Peyer's patch (tissue), 4 donors: ENCODE data around the gene TOMM6. TPM values are rescaled to one million over a fixed set of nuclear protein-coding genes. Genes with fewer than 3 reads are reported as not detected.

Source experiments
- DNase-seq, 3 donors: peaks; one replicate each; pipeline ENCODE4 v3.0.0-alpha.2; 2017 to 2019
- H3K27ac ChIP-seq, 4 donors: fragments of 200-600 bp; sonication (generic); one replicate each; pipeline ENCODE4 v1.5.1; 2016 to 2019
- H3K27me3 ChIP-seq, 2 donors: fragments of 200-600 bp; sonication (generic); one replicate each; pipeline ENCODE4 v1.5.1; 2019
- H3K36me3 ChIP-seq, 3 donors: fragments of 200-600 bp; sonication (generic); one replicate each; pipeline ENCODE4 v1.5.1; 2016 to 2019
- H3K4me1 ChIP-seq, 4 donors: fragments of 200-600 bp; sonication (generic); one replicate each; pipeline ENCODE4 v1.5.1; 2016 to 2019
- H3K4me3 ChIP-seq, 4 donors: fragments of 200-600 bp; sonication (generic); 1 replicate in 3 of 4; 2 replicates in 1 of 4; pipeline ENCODE4 v1.5.1; 2016 to 2019; ENCODE audit warnings: mild to moderate bottlenecking in 1 of 4
- H3K9me3 ChIP-seq, 4 donors: fragments of 200-600 bp; sonication (generic); one replicate each; pipeline ENCODE4 v1.5.1; 2016 to 2019; ENCODE audit warnings: mild to moderate bottlenecking in 1 of 4
- POLR2A ChIP-seq, 2 donors: fragments of 450-650 bp; IDR thresholded peaks; one replicate each; pipeline ENCODE4 v1.5.1; 2017; ENCODE audit warnings: antibody characterized with exemption in 2 of 2, mild to moderate bottlenecking in 2 of 2, moderate library complexity in 2 of 2
- small RNA-seq, 2 donors: library from RNA; depleted of rRNA; stranded (forward); fragments of <200 nt; gene quantifications; one replicate each; pipeline ENCODE3, GENCODE V24; 2016
- total RNA-seq, 4 donors: library from RNA; depleted of rRNA; stranded (reverse); fragments of >200 nt; gene quantifications; one replicate each; pipeline ENCODE4 v1.1.0, GENCODE V29; 2016
- TF ChIP-seq, protein P1 (sequence below), 6 experiments: fragments of 450-650 bp in 4 of 6; fragments of 200-600 bp in 2 of 6; sonication (generic) in 1 of 6; IDR thresholded peaks; one replicate each; pipeline ENCODE4 v1.5.1; 2017 to 2019; ENCODE audit warnings: antibody characterized with exemption in 6 of 6, mild to moderate bottlenecking in 3 of 6, moderate library complexity in 1 of 6

The TOMM6 gene
- total RNA-seq, 4 donors from 2014 or later: 36.7 to 72.6 (median 62.4) TPM

DNA sequence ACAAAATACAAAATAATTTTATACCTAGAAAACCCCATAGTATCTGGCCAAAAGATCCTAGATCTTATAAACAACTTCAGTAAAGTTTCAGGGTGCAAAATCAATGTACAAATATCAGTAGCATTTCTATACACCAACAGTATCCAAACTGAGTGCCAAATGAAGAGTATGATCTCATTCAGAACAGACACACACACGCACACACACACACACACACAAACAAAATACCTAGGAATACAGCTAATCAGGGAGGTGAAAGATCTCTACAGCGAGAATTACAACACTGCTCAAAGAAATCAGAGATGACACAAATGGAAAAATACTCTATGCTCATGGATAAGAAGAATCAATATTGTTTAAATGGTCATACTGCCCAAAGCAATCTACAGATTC, 49.2 kb downstream of the TOMM6 start:
- no peak for DNase-seq

More for the DNA sequence above, 49.2 kb downstream of the TOMM6 start:
- Histone ChIP-seq H3K9me3 (no peaks in the 10 kb centered on the region), H3K4me1 (no peaks in the 10 kb centered on the region), H3K27ac (no peak overlapping the region), H3K36me3 (no peaks in the 10 kb centered on the region), H3K4me3 (no peak overlapping the region), H3K27me3 (no peaks in the 10 kb centered on the region)
- TF ChIP-seq, protein P1, sequence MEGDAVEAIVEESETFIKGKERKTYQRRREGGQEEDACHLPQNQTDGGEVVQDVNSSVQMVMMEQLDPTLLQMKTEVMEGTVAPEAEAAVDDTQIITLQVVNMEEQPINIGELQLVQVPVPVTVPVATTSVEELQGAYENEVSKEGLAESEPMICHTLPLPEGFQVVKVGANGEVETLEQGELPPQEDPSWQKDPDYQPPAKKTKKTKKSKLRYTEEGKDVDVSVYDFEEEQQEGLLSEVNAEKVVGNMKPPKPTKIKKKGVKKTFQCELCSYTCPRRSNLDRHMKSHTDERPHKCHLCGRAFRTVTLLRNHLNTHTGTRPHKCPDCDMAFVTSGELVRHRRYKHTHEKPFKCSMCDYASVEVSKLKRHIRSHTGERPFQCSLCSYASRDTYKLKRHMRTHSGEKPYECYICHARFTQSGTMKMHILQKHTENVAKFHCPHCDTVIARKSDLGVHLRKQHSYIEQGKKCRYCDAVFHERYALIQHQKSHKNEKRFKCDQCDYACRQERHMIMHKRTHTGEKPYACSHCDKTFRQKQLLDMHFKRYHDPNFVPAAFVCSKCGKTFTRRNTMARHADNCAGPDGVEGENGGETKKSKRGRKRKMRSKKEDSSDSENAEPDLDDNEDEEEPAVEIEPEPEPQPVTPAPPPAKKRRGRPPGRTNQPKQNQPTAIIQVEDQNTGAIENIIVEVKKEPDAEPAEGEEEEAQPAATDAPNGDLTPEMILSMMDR (IDR thresholded peaks at IDR 0.05): no peak
- TF ChIP-seq POLR2A (IDR thresholded peaks at IDR 0.05): no peak

Small RNA genes lying within 50 kb of the gene (small RNA-seq; reads per million reads assigned to genes)
- gene AL365205.2 (0 reads per million in 2 donors), gene AL365205.3 (0 reads per million in 2 donors), gene RF00393 (0 reads per million in 2 donors)

Other genes starting within 250 kb of the TOMM6 start
- 10 to 100 TPM; 13.2 to 36.5 (median 20.0) TPM for gene FOXP4, start 241.3 kb upstream of the TOMM6 start, total RNA-seq
- 1 to 10 TPM in 2 of 4 donors, under 1 TPM in 1, not detected in 1; 0.94 to 2.6 (median 2.4) TPM for gene MDFI, start 149.2 kb upstream of the TOMM6 start, total RNA-seq
- gene TFEB, start 52.1 kb upstream of the TOMM6 start, total RNA-seq: 10 to 100 TPM; 17.6 to 47.9 (median 22.9) TPM
- gene PGC, start 40.3 kb upstream of the TOMM6 start, total RNA-seq: not detected
- gene FRS3, start 7.8 kb upstream of the TOMM6 start, total RNA-seq: 1 to 10 TPM; 3.5 to 8.3 (median 6.5) TPM
- gene PRICKLE4, start 6.9 kb upstream of the TOMM6 start, total RNA-seq: 10 to 100 TPM in 3 of 4 donors, 1 to 10 TPM in 1; 3.8 to 23.4 (median 16.8) TPM
- gene USP49, start 107.7 kb downstream of the TOMM6 start, total RNA-seq: 1 to 10 TPM; 2.1 to 8.6 (median 4.7) TPM
- 10 to 100 TPM in 3 of 4 donors, 1 to 10 TPM in 1; 6.6 to 24.3 (median 18.0) TPM for gene MED20, start 133.4 kb downstream of the TOMM6 start, total RNA-seq
- 10 to 100 TPM in 1 of 4 donors, 1 to 10 TPM in 3; 4.4 to 12.4 (median 6.1) TPM for gene BYSL, start 133.8 kb downstream of the TOMM6 start, total RNA-seq
- gene CCND3, start 154.1 kb downstream of the TOMM6 start, total RNA-seq: 100 to 1,000 TPM in 1 of 4 donors, 10 to 100 TPM in 3; 49.2 to 267 (median 60.1) TPM